Trophoblast cell (in vitro differentiated cells and primary cell): ENCODE measurements around the gene PI3.

Source experiments
- DNase-seq, 2 donors: peaks; one replicate each; pipeline ENCODE4 v3.0.0-alpha.2; 2016
- H2AFZ ChIP-seq: 2 replicates; pipeline ENCODE4 v1.6.1; 2013; ENCODE audit warnings: low read length, moderate library complexity, mild to moderate bottlenecking; ENCODE audit not compliant: insufficient read depth, poor library complexity
- H2AK5ac ChIP-seq: 2 replicates; pipeline ENCODE4 v1.6.1; 2013; ENCODE audit warnings: mild to moderate bottlenecking, low read length
- H2BK120ac ChIP-seq: 2 replicates; pipeline ENCODE4 v1.6.1; 2013; ENCODE audit warnings: low read length, mild to moderate bottlenecking, moderate library complexity; ENCODE audit not compliant: insufficient read depth, poor library complexity
- H2BK12ac ChIP-seq: 2 replicates; pipeline ENCODE4 v1.6.1; 2013; ENCODE audit warnings: mild to moderate bottlenecking, low read length, moderate library complexity
- H2BK5ac ChIP-seq: 2 replicates; pipeline ENCODE4 v1.6.1; 2013; ENCODE audit warnings: low read length, low read depth, moderate library complexity, mild to moderate bottlenecking; ENCODE audit not compliant: poor library complexity
- H3K14ac ChIP-seq: 2 replicates; pipeline ENCODE4 v1.6.1; 2013; ENCODE audit warnings: mild to moderate bottlenecking, low read length
- H3K18ac ChIP-seq: 2 replicates; pipeline ENCODE4 v1.6.1; 2013; ENCODE audit warnings: mild to moderate bottlenecking, low read length
- H3K23ac ChIP-seq: 2 replicates; pipeline ENCODE4 v1.6.1; 2013; ENCODE audit warnings: low read length
- H3K27ac ChIP-seq: 2 replicates; pipeline ENCODE4 v1.5.1; 2013; ENCODE audit warnings: low read depth, mild to moderate bottlenecking, inconsistent platforms, low read length, moderate library complexity
- H3K27me3 ChIP-seq: 2 replicates; pipeline ENCODE4 v1.6.1; 2013; ENCODE audit warnings: inconsistent platforms, mild to moderate bottlenecking, low read length, moderate library complexity; ENCODE audit not compliant: insufficient read depth
- H3K36me3 ChIP-seq, 2 experiments: 1 replicate in 1 of 2; 2 replicates in 1 of 2; pipeline ENCODE4 v1.6.1; 2013; ENCODE audit warnings: low read length in 2 of 2, mild to moderate bottlenecking in 2 of 2, moderate library complexity in 1 of 2; ENCODE audit not compliant: insufficient read depth in 2 of 2, control insufficient read depth in 1 of 2
- H3K4ac ChIP-seq: 2 replicates; pipeline ENCODE4 v1.6.1; 2013; ENCODE audit warnings: low read depth, mild to moderate bottlenecking, low read length, moderate library complexity
- H3K4me1 ChIP-seq, 2 experiments: 1 replicate in 1 of 2; 2 replicates in 1 of 2; pipeline ENCODE4 v1.6.1; 2013; ENCODE audit warnings: low read length in 2 of 2, mild to moderate bottlenecking in 2 of 2, moderate library complexity in 1 of 2; ENCODE audit not compliant: insufficient read depth in 2 of 2, control insufficient read depth in 1 of 2
- H3K4me2 ChIP-seq: 2 replicates; pipeline ENCODE4 v1.6.1; 2013; ENCODE audit warnings: inconsistent platforms, mild to moderate bottlenecking, low read length, moderate library complexity
- H3K4me3 ChIP-seq: 2 replicates; pipeline ENCODE4 v1.5.1; 2013; ENCODE audit warnings: mild to moderate bottlenecking, low read depth, low read length, inconsistent platforms
- H3K79me1 ChIP-seq: one replicate; pipeline ENCODE4 v1.6.1; 2013; ENCODE audit warnings: low read length
- H3K79me2 ChIP-seq: 2 replicates; pipeline ENCODE4 v1.6.1; 2013; ENCODE audit warnings: low read length, mild to moderate bottlenecking; ENCODE audit not compliant: control insufficient read depth, insufficient read depth, poor library complexity
- H3K9ac ChIP-seq: 2 replicates; pipeline ENCODE4 v1.6.1; 2013; ENCODE audit warnings: mild to moderate bottlenecking, low read length
- H3K9me3 ChIP-seq: 2 replicates; pipeline ENCODE4 v1.6.1; 2013; ENCODE audit warnings: low read depth, mild to moderate bottlenecking, control low read depth, inconsistent platforms, low read length; ENCODE audit not compliant: insufficient read depth
- H4K12ac ChIP-seq: 2 replicates; pipeline ENCODE4 v1.6.1; 2013; ENCODE audit warnings: low read depth, mild to moderate bottlenecking, low read length, moderate library complexity
- H4K8ac ChIP-seq: 2 replicates; pipeline ENCODE4 v1.6.1; 2013; ENCODE audit warnings: low read depth, mild to moderate bottlenecking, low read length, moderate library complexity
- H4K91ac ChIP-seq: one replicate; pipeline ENCODE4 v1.6.1; 2013; ENCODE audit warnings: low read depth, mild to moderate bottlenecking, low read length, moderate library complexity
- WGBS: extraction: QIAGEN DNeasy Blood & Tissue Kit; methylation state at CpG from one replicate; pipeline ENCODE4 v1.1.7; 2013; ENCODE audit warnings: missing lambda C conversion rate; ENCODE audit not compliant: insufficient read length, insufficient coverage; ENCODE audit errors: extremely low coverage; 5-methylcytosine and 5-hydroxymethylcytosine counted together

Gene PI3

GRCh38 chr20:45183084-45183483 is 8.4 kb downstream of the PI3 start:
- H3K79me1 ChIP-seq = no peaks in the 10 kb centered on the region
- no peak overlapping the region for H3K18ac ChIP-seq
- peaks cover 2% of the 10 kb centered on the region for H3K9me3 ChIP-seq
- H3K4me1 ChIP-seq = no peaks in the 10 kb centered on the region
- H3K27ac ChIP-seq = no peak overlapping the region
- H2AK5ac ChIP-seq = no peak overlapping the region
- no peak overlapping the region for H3K9ac ChIP-seq
- no peaks in the 10 kb centered on the region for H3K36me3 ChIP-seq
- no peak overlapping the region for H3K4me3 ChIP-seq
- no CpG with 5 or more reads among the region's 2 CpGs for WGBS
- no peak overlapping the region for H2AFZ ChIP-seq
- no peak overlapping the region for H2BK120ac ChIP-seq
- no peak overlapping the region for H3K4ac ChIP-seq
- H3K4me2 ChIP-seq = no peak overlapping the region
- H2BK5ac ChIP-seq = no peak overlapping the region
- H3K27me3 ChIP-seq = no peaks in the 10 kb centered on the region
- no peak overlapping the region for H4K91ac ChIP-seq
- DNase-seq = no peak
- H3K79me2 ChIP-seq = no peaks in the 10 kb centered on the region
- H4K8ac ChIP-seq = no peak overlapping the region
- no peak overlapping the region for H3K23ac ChIP-seq
- no peak overlapping the region for H3K14ac ChIP-seq
- H2BK12ac ChIP-seq = no peak overlapping the region
- no peak overlapping the region for H4K12ac ChIP-seq

- H3K27me3 ChIP-seq = no peaks in the 10 kb centered on the region
- H4K12ac ChIP-seq = no peak overlapping the region
- no peak overlapping the region for H2BK120ac ChIP-seq
- no CpG with 5 or more reads among the region's 2 CpGs for WGBS
- H4K8ac ChIP-seq = no peak overlapping the region
- H2AK5ac ChIP-seq = no peak overlapping the region
- H3K79me2 ChIP-seq = no peaks in the 10 kb centered on the region
- no peak overlapping the region for H3K9ac ChIP-seq
- no peak overlapping the region for H3K4me2 ChIP-seq
- no peak overlapping the region for H3K4ac ChIP-seq
- H3K36me3 ChIP-seq = no peaks in the 10 kb centered on the region
- no peak overlapping the region for H4K91ac ChIP-seq
- H3K4me3 ChIP-seq = no peak overlapping the region
- H3K18ac ChIP-seq = no peak overlapping the region
- no peak overlapping the region for H3K27ac ChIP-seq
- no peak for DNase-seq
- no peaks in the 10 kb centered on the region for H3K79me1 ChIP-seq
- no peak overlapping the region for H2BK12ac ChIP-seq
- H2AFZ ChIP-seq = no peak overlapping the region
- no peak overlapping the region for H3K23ac ChIP-seq
- H3K4me1 ChIP-seq = no peaks in the 10 kb centered on the region
- H3K9me3 ChIP-seq = no peaks in the 10 kb centered on the region
- no peak overlapping the region for H2BK5ac ChIP-seq
- no peak overlapping the region for H3K14ac ChIP-seq
Observed at GRCh38 chr20:45187693-45188092, 13.0 kb downstream of the PI3 start.

GRCh38 chr20:45189067-45189609 is 14.4 kb downstream of the PI3 start:
- Histone ChIP-seq H2BK5ac (no peak overlapping the region), H2BK12ac (no peak overlapping the region), H2AFZ (no peak overlapping the region), H4K8ac (no peak overlapping the region), H3K9me3 (no peaks in the 10 kb centered on the region), H3K4me1 (no peaks in the 10 kb centered on the region), H3K18ac (no peak overlapping the region), H3K4me2 (no peak overlapping the region), H2AK5ac (no peak overlapping the region), H4K91ac (no peak overlapping the region), H3K79me1 (no peaks in the 10 kb centered on the region), H3K36me3 (no peaks in the 10 kb centered on the region), H3K23ac (no peak overlapping the region), H3K4ac (no peak overlapping the region), H3K4me3 (no peak overlapping the region), H3K27me3 (no peaks in the 10 kb centered on the region), H4K12ac (no peak overlapping the region), H3K9ac (no peak overlapping the region), H3K14ac (no peak overlapping the region), H3K79me2 (no peaks in the 10 kb centered on the region), H2BK120ac (no peak overlapping the region), H3K27ac (no peak overlapping the region)
- WGBS = no CpG with 5 or more reads among the region's 3 CpGs
- DNase-seq = no peak

GRCh38 chr20:45189861-45190260 is 15.2 kb downstream of the PI3 start:
- H3K79me2 ChIP-seq = no peaks in the 10 kb centered on the region
- H4K12ac ChIP-seq = no peak overlapping the region
- H3K27ac ChIP-seq = no peak overlapping the region
- no peak overlapping the region for H4K91ac ChIP-seq
- H3K4me1 ChIP-seq = no peaks in the 10 kb centered on the region
- H3K4ac ChIP-seq = no peak overlapping the region
- H3K36me3 ChIP-seq = no peaks in the 10 kb centered on the region
- H2AK5ac ChIP-seq = no peak overlapping the region
- no peak overlapping the region for H2BK120ac ChIP-seq
- no peak overlapping the region for H3K4me2 ChIP-seq
- no peak overlapping the region for H2BK5ac ChIP-seq
- H3K18ac ChIP-seq = no peak overlapping the region
- H3K9me3 ChIP-seq = no peaks in the 10 kb centered on the region
- no peaks in the 10 kb centered on the region for H3K27me3 ChIP-seq
- no peak overlapping the region for H2BK12ac ChIP-seq
- no peak overlapping the region for H4K8ac ChIP-seq
- no peaks in the 10 kb centered on the region for H3K79me1 ChIP-seq
- no peak overlapping the region for H3K23ac ChIP-seq
- H2AFZ ChIP-seq = no peak overlapping the region
- no CpG with 5 or more reads among the region's 3 CpGs for WGBS
- DNase-seq = no peak
- no peak overlapping the region for H3K9ac ChIP-seq
- H3K14ac ChIP-seq = no peak overlapping the region
- H3K4me3 ChIP-seq = no peak overlapping the region
